GM12865 (cell line): Measurements from ENCODE around the gene FAXDC2.

ENCODE experiments used
- DNase-seq: peaks from one replicate; pipeline ENCODE4 v3.0.0; 2010; ENCODE audit warnings: low read depth
- H3K4me3 ChIP-seq: 2 replicates; pipeline ENCODE4 v1.5.1; 2011; ENCODE audit warnings: mild to moderate bottlenecking, low read depth, low read length, control low read depth
- TF ChIP-seq, protein P1 (sequence below): IDR thresholded peaks from 2 replicates; pipeline ENCODE4 v1.5.1; 2011; ENCODE audit warnings: low read length, control low read depth, low read depth, inconsistent platforms; ENCODE audit not compliant: insufficient read depth; ENCODE audit errors: missing control alignments

The FAXDC2 gene

DNA sequence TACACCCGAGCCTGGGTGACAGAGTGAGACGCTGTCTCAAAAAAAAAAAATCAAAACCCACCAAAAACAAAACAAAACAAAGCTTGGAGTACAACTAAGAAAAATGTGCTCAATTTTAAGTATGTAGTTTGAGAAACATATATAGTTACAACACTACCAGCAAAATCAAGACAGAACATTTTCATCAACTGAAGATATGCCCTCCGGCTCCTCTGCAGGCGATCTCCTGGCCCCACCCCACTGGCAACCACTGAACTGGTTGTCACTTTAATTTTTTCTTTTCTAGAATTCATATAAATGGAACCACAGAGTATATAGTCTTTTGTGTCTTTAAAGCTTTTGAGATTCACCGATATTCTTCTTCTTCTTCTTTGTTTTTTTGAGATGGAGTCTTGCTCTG, 43.0 kb upstream of the FAXDC2 start:
- H3K4me3 ChIP-seq, result no peak overlapping the region
- no peak for DNase-seq
- TF ChIP-seq, protein P1, sequence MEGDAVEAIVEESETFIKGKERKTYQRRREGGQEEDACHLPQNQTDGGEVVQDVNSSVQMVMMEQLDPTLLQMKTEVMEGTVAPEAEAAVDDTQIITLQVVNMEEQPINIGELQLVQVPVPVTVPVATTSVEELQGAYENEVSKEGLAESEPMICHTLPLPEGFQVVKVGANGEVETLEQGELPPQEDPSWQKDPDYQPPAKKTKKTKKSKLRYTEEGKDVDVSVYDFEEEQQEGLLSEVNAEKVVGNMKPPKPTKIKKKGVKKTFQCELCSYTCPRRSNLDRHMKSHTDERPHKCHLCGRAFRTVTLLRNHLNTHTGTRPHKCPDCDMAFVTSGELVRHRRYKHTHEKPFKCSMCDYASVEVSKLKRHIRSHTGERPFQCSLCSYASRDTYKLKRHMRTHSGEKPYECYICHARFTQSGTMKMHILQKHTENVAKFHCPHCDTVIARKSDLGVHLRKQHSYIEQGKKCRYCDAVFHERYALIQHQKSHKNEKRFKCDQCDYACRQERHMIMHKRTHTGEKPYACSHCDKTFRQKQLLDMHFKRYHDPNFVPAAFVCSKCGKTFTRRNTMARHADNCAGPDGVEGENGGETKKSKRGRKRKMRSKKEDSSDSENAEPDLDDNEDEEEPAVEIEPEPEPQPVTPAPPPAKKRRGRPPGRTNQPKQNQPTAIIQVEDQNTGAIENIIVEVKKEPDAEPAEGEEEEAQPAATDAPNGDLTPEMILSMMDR, result no peak

GRCh38 chr5:154892369-154892771, 42.0 kb upstream of the FAXDC2 start:
- H3K4me3 ChIP-seq, result no peak overlapping the region
- no peak for DNase-seq
- TF ChIP-seq, protein P1, result no peak

- H3K4me3 ChIP-seq, result no peak overlapping the region
- TF ChIP-seq, protein P1, result no peak
- no peak for DNase-seq
These were observed 35.0 kb upstream of the FAXDC2 start for GRCh38 chr5:154885439-154885838.

DNA sequence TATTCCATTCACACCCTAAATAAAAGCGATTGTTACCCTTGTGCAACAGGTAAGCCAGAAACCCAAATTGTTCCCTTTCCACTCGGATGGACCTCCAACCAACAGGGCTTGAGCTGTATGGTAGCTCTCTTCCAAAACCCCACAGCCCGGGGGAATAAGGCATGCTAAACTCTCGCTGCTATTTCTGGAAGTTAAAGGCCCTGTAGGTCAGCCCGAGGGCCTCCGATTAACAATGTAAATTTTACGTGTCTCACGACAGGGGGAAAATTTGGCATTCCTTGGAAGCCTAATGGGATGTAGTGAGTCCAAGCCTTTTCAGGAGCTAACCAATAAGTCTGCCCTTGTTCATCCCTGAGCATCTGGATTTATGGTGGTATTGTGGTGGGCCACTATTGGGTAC, 34.0 kb upstream of the FAXDC2 start:
- TF ChIP-seq, protein P1, result no peak
- no peak for DNase-seq
- no peak overlapping the region for H3K4me3 ChIP-seq

DNA sequence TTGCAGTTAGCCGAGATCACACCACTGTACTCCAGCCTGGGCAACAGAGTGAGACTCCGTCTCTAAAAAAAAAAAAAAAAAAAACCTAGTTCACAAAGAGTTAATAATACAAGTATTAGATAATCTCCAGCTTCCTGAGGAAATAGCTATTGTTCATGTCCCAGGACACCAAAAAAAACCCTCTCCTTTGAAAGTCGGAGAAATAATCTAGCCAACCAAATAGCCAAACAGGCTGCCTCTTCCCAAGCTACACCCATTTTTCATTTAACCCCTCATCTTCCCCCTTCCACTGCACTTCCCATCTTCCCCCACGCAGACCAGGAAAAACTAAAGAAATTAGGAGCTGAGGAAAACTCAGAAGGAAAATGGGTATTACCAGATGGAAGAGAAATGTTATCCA, 31.6 kb upstream of the FAXDC2 start:
- TF ChIP-seq, protein P1, result no peak
- no peak for DNase-seq
- H3K4me3 ChIP-seq, result no peak overlapping the region

- TF ChIP-seq, protein P1, result no peak
- no peak for DNase-seq
- H3K4me3 ChIP-seq, result no peak overlapping the region
These were observed 28.4 kb upstream of the FAXDC2 start for GRCh38 chr5:154878642-154879335.

- TF ChIP-seq, protein P1, result no peak
- H3K4me3 ChIP-seq, result no peak overlapping the region
- DNase-seq, result no peak
These were observed 23.5 kb upstream of the FAXDC2 start for GRCh38 chr5:154873791-154874331.
